Measurements from ENCODE around the gene PLPPR4.

DNA sequence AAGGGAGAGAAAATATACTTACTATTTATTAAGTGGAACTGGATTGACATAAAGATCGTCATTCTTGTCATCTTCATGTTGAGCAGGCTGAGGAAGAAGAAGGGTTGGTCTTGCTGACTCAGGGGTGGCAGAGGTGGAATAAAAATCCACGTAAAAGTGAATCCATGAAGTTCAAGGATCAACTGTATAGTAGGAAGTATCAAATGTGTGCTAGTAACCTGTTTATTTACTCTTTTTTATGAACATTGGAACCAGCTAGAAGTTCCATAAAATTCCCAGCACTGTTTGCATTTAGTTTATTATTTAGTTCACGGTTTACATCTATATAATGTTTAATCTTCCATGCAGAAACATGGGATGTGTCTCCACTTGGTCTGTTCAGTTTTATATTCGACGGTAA, 70.7 kb downstream of the PLPPR4 start:
- TF ChIP-seq, protein P1, sequence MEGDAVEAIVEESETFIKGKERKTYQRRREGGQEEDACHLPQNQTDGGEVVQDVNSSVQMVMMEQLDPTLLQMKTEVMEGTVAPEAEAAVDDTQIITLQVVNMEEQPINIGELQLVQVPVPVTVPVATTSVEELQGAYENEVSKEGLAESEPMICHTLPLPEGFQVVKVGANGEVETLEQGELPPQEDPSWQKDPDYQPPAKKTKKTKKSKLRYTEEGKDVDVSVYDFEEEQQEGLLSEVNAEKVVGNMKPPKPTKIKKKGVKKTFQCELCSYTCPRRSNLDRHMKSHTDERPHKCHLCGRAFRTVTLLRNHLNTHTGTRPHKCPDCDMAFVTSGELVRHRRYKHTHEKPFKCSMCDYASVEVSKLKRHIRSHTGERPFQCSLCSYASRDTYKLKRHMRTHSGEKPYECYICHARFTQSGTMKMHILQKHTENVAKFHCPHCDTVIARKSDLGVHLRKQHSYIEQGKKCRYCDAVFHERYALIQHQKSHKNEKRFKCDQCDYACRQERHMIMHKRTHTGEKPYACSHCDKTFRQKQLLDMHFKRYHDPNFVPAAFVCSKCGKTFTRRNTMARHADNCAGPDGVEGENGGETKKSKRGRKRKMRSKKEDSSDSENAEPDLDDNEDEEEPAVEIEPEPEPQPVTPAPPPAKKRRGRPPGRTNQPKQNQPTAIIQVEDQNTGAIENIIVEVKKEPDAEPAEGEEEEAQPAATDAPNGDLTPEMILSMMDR (IDR thresholded peaks at IDR 0.05) = no peak
- no peak for TF ChIP-seq EZH2 (IDR thresholded peaks at IDR 0.05; ENCODE audit: borderline replicate concordance, insufficient read depth, low read depth, low read length, poor library complexity, severe bottlenecking)

All from B cell (primary cell).